ENCODE measurements around the gene E2F4.

DNA sequence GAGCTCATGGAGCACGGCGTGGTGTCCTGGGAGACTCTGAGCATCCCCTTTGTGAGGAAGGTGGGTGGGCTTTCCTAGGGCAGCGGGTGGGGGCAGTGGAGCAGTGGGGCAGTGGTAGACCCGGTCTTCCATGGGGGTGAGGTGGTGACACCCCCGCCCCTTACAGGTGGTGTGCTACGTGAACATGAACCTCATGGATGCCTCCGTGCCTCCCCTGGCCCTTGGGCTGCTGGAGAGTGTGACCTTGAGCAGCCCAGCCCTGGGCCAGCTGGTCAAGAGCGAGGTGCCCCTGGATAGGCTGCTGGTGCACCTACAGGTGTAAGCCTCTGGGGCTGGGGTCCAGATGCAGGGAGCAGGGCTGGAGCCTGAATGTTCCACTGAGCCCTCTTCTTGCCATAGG is 8.5 kb downstream of the E2F4 start:
- TF ChIP-seq, protein P1, sequence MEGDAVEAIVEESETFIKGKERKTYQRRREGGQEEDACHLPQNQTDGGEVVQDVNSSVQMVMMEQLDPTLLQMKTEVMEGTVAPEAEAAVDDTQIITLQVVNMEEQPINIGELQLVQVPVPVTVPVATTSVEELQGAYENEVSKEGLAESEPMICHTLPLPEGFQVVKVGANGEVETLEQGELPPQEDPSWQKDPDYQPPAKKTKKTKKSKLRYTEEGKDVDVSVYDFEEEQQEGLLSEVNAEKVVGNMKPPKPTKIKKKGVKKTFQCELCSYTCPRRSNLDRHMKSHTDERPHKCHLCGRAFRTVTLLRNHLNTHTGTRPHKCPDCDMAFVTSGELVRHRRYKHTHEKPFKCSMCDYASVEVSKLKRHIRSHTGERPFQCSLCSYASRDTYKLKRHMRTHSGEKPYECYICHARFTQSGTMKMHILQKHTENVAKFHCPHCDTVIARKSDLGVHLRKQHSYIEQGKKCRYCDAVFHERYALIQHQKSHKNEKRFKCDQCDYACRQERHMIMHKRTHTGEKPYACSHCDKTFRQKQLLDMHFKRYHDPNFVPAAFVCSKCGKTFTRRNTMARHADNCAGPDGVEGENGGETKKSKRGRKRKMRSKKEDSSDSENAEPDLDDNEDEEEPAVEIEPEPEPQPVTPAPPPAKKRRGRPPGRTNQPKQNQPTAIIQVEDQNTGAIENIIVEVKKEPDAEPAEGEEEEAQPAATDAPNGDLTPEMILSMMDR (IDR thresholded peaks at IDR 0.05) = no peak
- no peak for TF ChIP-seq POLR2A (IDR thresholded peaks at IDR 0.05)

All from body of pancreas (tissue), 4 donors.